Islet of Langerhans (tissue), 1 donor: ENCODE results near the gene CFHR3.
"Not testable (repeated sequence)": the region's sequence is repeated elsewhere in the genome, so short reads cannot be mapped to it uniquely, and the experiment has no call there.

Experiments
- FAIRE-seq: peaks from one replicate; lab custom pipeline; 2011; peaks lifted over from hg19 to GRCh38; lab: Jason Lieb, UNC

The CFHR3 gene

DNA sequence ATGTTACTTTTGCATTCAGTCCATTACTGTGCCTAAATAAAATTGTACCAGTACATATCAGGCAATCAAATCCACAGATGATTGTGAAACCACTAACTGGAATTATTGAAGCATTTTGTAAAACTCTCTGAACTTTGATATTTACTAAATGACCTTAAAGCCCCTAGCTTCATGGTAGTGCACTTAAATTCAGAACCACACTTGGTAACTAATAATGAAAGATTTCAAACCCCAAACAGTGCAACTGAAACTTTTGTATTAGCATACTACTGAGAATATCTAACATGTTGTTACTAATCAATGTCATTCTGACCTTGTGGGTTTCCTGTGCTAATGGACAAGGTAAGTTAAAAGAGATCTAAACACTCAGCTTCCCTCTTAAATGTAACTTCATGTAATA, at the start of gene CFHR3:
Gene CFHR3, plus strand, starts transcription at position 238 of the 400 bp plus-strand sequence. Its CDS starts 47 bp downstream, at position 285.
- no peak for FAIRE-seq

- FAIRE-seq: no peak
These were observed 42.1 kb upstream of the CFHR3 start for GRCh38 chr1:196732526-196732925.

DNA sequence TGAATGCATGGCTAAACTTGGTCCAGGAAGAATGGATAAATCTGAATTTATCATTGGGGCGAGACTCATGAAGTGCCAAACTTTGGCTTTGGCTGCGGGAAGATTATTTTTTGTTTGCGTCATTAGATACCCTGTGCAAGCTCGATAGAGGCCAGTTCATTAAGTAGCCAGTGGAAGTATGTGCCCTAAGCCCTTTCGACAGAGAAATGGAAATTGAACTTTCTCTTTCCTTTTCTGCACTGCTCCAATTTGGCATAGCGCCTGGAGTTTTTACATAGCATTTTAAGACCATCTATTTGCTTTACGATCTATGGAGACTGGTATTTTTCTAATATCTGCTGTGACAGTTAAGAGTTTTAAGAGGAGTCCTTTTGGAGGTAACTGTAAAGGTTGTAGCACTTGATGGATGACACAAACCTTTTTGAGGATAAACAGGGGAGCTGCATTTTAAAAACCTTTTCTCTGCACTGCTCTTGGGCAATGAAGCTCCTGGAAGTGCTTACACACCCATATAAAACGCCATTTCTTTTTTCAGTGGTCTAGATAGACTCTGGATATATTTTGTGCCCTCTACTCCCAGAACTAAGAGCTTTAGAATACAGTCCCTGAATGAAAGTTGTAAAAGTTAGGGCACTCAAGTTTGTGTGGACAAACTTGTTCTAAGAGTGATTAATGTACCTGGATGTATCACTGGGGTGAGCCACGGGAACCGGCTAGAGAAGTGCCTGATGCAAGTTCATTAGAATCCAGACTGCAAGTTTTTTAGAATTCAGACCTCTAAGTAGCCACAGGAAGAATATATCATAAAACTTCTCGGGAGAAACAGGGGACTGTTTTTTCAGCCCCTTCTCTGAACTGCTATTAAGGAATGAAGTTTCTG, 41.3 kb upstream of the CFHR3 start:
- no peak for FAIRE-seq

- FAIRE-seq: no peak
These were observed 40.6 kb upstream of the CFHR3 start for GRCh38 chr1:196734006-196734405.

- FAIRE-seq: no peak
These were observed 40.2 kb upstream of the CFHR3 start for GRCh38 chr1:196734460-196734859.

DNA sequence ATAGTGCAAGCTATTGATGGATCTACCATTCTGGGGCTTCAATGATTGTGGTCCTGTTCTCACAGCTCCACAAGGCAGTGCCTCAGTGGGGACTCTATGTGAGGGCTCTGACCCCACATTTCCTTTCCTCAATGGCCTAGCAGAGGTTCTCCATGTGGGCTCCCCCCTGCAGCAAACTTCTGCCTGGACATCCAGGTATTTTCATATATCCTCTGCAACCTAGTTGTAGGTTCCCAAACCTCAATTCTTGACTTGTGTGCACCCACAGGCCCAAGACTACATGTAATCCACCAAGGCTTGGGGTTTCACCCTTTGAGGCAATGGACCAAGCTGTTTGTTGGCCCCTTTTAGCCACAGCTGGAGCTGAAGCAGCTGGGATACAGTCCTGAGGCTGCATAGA, 35.9 kb upstream of the CFHR3 start:
- FAIRE-seq: no peak

- peak; percentile 99 for FAIRE-seq
These were observed 31.4 kb upstream of the CFHR3 start for GRCh38 chr1:196743244-196743643.

DNA sequence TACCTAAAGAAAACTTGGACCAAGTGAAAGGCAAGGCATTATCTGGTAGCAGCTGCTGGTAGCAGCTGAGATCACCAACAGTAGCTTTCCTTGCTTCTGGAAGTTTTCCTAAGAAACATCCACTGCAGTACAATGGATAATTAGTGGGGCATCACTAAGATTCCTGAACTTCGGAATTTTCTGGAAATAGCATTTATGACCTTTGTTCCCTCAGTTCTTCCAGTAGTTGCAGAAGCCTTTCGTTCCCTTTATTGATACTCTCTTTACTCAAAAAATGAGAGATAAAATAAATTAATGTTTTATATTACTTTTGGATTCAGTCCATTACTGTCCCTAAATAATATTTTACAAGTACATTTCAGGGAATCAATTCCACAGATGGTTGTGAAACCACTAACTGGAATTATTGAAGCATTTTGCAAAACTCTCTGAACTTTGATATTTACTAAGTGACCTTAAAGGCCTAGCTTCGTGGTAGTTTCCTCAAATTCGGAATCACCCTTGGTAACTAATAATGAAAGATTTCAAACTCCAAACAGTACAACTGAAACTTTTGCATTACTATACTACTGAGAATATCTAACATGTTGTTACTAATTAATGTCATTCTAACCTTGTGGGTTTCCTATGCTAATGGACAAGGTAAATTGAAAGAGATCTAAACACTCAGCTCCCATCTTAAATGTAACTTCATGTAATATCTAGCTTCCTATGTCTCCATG, 9.5 kb upstream of the CFHR3 start:
- not testable (repeated sequence) for FAIRE-seq

DNA sequence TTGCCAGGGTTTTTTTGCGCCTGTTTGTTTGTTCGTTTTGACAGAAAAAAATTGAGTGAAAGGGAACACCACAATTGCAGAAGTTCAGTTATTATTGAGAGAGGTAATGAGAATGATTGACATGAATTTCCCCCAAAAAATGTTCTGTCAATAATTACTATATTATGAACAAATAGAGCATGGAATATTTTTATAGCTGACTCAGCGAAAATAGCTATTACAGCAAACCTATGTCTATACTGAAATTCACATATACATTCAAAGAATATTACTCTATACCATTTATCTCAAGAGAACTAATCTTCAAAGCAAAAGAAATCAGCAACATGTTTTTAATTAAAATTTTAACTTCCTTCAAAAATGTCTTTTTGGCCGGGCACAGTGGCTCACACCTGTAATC, 4.8 kb upstream of the CFHR3 start:
- FAIRE-seq: peak; percentile 51

DNA sequence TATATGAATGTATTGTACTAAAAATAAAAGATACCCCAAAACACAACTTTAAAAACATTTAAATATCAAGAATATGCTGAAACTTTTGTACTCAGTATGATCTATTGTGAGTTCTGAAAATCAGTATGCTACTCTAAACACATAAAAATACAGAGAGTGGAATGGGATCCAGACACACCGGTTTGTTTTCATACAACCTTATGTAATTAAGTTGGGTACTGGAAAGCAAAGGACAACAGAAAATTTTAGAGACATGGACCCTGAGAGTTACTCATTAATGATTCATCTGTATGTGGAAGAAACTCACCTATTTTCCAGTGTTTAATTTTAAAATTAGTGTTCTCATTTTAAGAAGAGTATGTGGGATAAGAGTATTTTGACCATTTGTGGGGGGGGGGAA, 927 bp upstream of the CFHR3 start:
- FAIRE-seq: no peak

DNA sequence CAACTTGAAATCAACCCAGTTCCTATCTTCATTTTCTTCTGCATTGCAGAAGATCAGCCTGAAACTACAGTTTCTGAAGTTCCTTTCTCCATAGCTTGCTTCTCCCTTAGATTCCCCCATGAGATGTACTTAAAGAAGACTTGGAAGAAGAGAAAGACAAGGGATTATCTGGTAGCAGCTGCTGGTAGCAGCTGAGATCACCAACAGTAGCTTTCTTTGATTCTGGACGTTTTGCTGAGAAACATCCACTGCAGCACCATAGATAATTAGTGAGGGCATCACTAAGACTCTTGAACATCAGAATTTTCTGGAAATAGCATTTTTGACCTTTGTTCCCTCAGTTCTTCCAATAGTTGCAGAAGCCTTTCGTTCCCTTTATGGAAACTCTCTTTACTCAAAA, 465 bp upstream of the CFHR3 start:
- FAIRE-seq: no peak

DNA sequence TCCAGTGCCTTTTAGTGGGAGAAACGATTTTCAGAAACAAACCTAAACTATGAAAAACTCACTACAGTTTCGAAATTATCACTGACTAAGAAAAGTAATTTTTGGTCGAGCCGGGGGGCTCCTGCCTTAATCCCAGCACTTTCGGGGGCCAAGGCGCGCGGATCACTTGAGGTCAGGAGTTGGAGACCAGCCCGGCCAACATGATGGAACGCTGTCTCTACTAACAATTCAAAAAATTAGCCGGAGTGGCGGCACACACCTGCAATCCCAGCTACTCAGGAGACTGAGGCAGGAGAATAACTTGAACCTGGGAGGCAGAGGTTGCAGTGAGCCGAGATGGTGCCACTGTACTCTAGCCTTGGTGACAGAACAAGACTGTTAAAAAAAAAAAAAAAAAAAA, 3.0 kb downstream of the CFHR3 start:
- FAIRE-seq: no peak

DNA sequence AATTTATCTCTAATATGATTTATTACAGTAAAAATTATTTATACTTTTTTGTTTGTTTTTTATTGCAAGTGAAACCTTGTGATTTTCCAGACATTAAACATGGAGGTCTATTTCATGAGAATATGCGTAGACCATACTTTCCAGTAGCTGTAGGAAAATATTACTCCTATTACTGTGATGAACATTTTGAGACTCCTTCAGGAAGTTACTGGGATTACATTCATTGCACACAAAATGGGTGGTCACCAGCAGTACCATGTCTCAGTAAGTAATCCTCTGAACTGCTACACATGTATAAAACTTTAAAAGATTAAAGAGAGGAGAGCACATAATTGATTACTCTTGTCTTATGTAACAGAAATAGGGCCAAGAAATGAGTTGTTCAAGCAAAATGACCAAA, 4.5 kb downstream of the CFHR3 start:
- FAIRE-seq: no peak

DNA sequence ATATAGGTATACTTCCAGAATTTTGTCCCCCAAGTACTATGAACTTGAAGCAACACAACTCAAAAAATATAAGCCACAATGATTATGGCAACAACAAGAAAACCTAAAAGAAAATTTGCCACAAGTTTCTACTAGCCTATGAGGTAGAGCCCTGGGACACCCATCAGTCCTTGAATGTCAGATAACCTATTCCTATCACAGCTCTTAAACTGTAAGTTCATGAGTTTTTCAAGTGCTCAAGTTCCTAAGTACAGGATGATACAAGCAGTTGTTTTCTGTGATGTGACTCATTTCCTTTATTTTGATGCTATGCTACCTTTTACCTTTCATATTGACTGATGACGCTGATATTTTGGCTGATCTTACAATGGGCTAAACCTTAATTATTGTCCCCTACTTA, 16.6 kb downstream of the CFHR3 start:
- not testable (repeated sequence) for FAIRE-seq

GRCh38 chr1:196794103-196794502, 19.5 kb downstream of the CFHR3 start:
- not testable (repeated sequence) for FAIRE-seq

- no peak for FAIRE-seq
These were observed 23.3 kb downstream of the CFHR3 start for GRCh38 chr1:196797891-196798290.

- not testable (repeated sequence) for FAIRE-seq
These were observed 27.3 kb downstream of the CFHR3 start for GRCh38 chr1:196801920-196802319.

DNA sequence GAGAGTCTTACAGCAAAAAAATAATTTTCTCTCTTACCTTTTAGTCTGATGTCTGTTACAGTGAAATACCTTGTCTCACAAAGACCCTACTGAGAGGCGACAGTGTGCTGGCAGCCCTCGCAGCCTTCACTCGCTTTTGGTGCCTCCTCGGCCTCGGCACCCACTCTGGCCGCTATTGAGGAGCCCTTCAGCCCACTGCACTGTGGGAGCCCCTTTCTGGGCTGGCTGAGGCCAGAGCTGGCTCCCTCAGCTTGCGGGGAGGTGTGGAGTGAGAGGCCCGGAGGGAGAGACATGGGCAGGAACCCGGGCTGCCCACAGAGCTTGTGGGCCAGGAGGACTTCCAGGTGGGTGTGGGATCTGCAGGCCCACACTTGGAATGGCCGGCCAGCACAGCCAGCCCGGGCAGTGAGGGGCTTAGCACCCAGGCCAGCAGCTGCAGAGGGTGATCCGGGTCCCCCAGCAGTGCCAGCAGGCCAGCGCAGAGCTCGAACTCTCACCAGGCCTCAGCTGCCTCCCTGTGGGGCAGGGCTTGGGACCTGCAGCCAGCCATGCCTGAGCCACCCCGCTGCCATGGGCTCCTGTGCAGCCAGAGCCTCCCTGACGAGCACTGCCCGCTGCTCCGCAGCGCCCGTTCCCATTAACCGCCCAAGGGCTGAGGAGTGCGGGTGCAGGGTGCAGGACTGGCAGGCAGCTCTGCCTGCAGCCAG, 34.0 kb downstream of the CFHR3 start:
- no peak for FAIRE-seq

- FAIRE-seq: not testable (repeated sequence)
These were observed 42.8 kb downstream of the CFHR3 start for GRCh38 chr1:196817442-196817841.

GRCh38 chr1:196819531-196819930, 44.9 kb downstream of the CFHR3 start, which contains the start of gene CFHR1:
Gene CFHR1, plus strand, starts transcription at chr1:196819731. Its CDS starts 114 bp downstream, at chr1:196819845.
- FAIRE-seq: not testable (repeated sequence)

- not testable (repeated sequence) for FAIRE-seq
These were observed 53.2 kb downstream of the CFHR3 start for GRCh38 chr1:196827860-196828259.
